HepG2 (cell line): ENCODE data around the gene ADGRG6. TPM values are rescaled to one million over a fixed set of nuclear protein-coding genes. Genes with fewer than 3 reads are reported as not detected.

Experiments
- FOSL2 ChIP-seq: sonication (generic); formaldehyde crosslinking; IDR thresholded peaks from 2 replicates; pipeline ENCODE4 v1.4.0; 2020; ENCODE audit warnings: missing genetic modification reagents
- FOXC1 ChIP-seq: sonication (generic); formaldehyde crosslinking; IDR thresholded peaks from 2 replicates; pipeline ENCODE4 v1.8.0; 2022; ENCODE audit warnings: mild to moderate bottlenecking, missing genetic modification reagents, borderline replicate concordance
- GABPB1 ChIP-seq: IDR thresholded peaks from 2 replicates; pipeline ENCODE4 v1.6.1; 2016; ENCODE audit warnings: mild to moderate bottlenecking, missing genetic modification reagents, moderate library complexity, missing compliant biosample characterization
- KDM2A ChIP-seq: sonication (generic); formaldehyde crosslinking; IDR thresholded peaks from 2 replicates; pipeline ENCODE4 v1.4.0; 2020; ENCODE audit warnings: low read depth, missing genetic modification reagents, borderline replicate concordance
- MYNN ChIP-seq: sonication (generic); formaldehyde crosslinking; IDR thresholded peaks from 2 replicates; pipeline ENCODE4 v1.4.0; 2020; ENCODE audit warnings: mild to moderate bottlenecking, low read depth, missing genetic modification reagents
- PRDM15 ChIP-seq: sonication (generic); formaldehyde crosslinking; IDR thresholded peaks from 2 replicates; pipeline ENCODE4 v1.4.0; 2020; ENCODE audit warnings: missing genetic modification reagents
- SALL1 ChIP-seq: sonication (generic); formaldehyde crosslinking; IDR thresholded peaks from 2 replicates; pipeline ENCODE4 v1.8.0; 2022; ENCODE audit warnings: mild to moderate bottlenecking, missing genetic modification reagents
- SATB2 ChIP-seq: sonication (generic); formaldehyde crosslinking; IDR thresholded peaks from 2 replicates; pipeline ENCODE4 v1.5.0; 2020; ENCODE audit warnings: missing genetic modification reagents
- TSC22D2 ChIP-seq: sonication (generic); formaldehyde crosslinking; IDR thresholded peaks from 2 replicates; pipeline ENCODE4 v1.5.1; 2020; ENCODE audit warnings: missing genetic modification reagents, mild to moderate bottlenecking, borderline replicate concordance
- ZMAT3 ChIP-seq: sonication (generic); formaldehyde crosslinking; conservative IDR thresholded peaks from 2 replicates; pipeline ENCODE4 v1.7.0; 2021; ENCODE audit warnings: missing genetic modification reagents
- ZNF12 ChIP-seq: sonication (generic); formaldehyde crosslinking; IDR thresholded peaks from 2 replicates; pipeline ENCODE4 v1.5.0; 2020; ENCODE audit warnings: missing genetic modification reagents
- ZNF614 ChIP-seq: IDR thresholded peaks from 2 replicates; pipeline ENCODE4 v1.6.1; 2018; ENCODE audit warnings: missing biosample characterization, missing genetic modification reagents, inconsistent platforms, borderline replicate concordance
- ZSCAN31 ChIP-seq: sonication (generic); formaldehyde crosslinking; IDR thresholded peaks from 2 replicates; pipeline ENCODE4 v1.5.0; 2020; ENCODE audit warnings: low read depth, mild to moderate bottlenecking, missing genetic modification reagents
- polyA plus RNA-seq, 8 experiments: library from polyadenylated mRNA; depleted of rRNA in 3 of 8; stranded (reverse) in 7 of 8; unstranded in 1 of 8; fragments of >200 nt; fragmentation: Illumina TruSeq in 4 of 8; extraction: Trizol in 4 of 8; gene quantifications; 2 replicates each; pipeline versions ENCODE4 v1.2.1 to v1.2.3, GENCODE V29; 2011 to 2016; ENCODE audit warnings: low read depth in 4 of 8, missing spikeins in 1 of 8, mixed read lengths in 1 of 8; ENCODE audit not compliant: insufficient read depth in 1 of 8
- total RNA-seq, 5 experiments: library from RNA; depleted of rRNA; stranded (reverse); fragments of >200 nt; fragmentation: Illumina TruSeq; extraction: Trizol; gene quantifications; 2 replicates each; pipeline ENCODE4 v1.2.3, GENCODE V29; 2016; ENCODE audit warnings: low read depth in 1 of 5
- TF ChIP-seq, protein P1 (sequence below): sonication (generic); formaldehyde crosslinking; IDR thresholded peaks from 2 replicates; pipeline ENCODE4 v1.4.0; 2020; ENCODE audit warnings: missing genetic modification reagents
- TF ChIP-seq, protein P2 (sequence below): sonication (generic); formaldehyde crosslinking; IDR thresholded peaks from 2 replicates; pipeline ENCODE4 v1.4.0; 2020; ENCODE audit warnings: missing genetic modification reagents

Gene ADGRG6
- total and polyA plus RNA-seq, 2 of the 13 experiments (the other 11 are each of a cell fraction or from before 2014, with no cell fraction given): 129 to 249 TPM

DNA sequence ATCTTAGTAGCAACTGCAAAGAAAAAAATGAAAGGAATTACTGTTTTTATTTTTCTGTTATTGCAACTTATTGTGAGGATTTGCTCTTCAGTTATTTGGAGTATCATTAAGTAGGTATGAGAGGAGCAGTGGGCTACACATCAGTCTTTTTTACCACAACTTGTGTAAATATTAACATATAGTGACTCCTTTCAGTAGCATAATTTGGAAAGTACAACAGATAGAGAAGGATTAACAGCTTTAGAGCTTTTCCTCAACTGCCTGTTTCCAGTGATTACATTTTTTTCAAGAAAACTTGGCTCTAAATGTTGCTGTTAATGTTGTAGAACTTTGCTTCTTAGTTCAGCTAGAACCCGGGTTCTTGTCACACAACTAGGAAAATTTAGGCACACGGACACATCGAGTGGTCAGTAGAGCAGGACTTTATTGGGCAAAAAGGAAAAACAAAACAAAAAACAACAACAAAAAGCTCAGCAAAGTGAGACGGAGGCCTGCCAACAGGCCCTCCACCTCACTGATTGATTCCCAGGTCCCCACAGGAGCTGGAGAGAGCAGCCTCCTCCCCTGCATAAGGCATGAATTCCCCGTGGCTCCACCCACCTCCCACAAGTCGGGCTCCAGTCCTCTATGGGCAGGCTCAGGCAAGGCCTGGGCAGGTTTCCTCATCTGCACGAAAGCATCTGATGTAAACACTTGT, 75.1 kb downstream of the ADGRG6 start (continued):
- peak; percentile 41; the same call in 1 of the 2 replicates for TF ChIP-seq TSC22D2 (CRISPR knock-in tag)
- TF ChIP-seq SATB2 (CRISPR knock-in tag): no peak
- peak; percentile 67; the same call in 1 of the 2 replicates for TF ChIP-seq KDM2A (CRISPR knock-in tag)
- TF ChIP-seq, protein P1, sequence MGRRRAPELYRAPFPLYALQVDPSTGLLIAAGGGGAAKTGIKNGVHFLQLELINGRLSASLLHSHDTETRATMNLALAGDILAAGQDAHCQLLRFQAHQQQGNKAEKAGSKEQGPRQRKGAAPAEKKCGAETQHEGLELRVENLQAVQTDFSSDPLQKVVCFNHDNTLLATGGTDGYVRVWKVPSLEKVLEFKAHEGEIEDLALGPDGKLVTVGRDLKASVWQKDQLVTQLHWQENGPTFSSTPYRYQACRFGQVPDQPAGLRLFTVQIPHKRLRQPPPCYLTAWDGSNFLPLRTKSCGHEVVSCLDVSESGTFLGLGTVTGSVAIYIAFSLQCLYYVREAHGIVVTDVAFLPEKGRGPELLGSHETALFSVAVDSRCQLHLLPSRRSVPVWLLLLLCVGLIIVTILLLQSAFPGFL (CRISPR knock-in tag): no peak
- TF ChIP-seq ZMAT3 (CRISPR knock-in tag): no peak
- TF ChIP-seq ZNF614 (CRISPR knock-in tag): no peak
- TF ChIP-seq PRDM15 (CRISPR knock-in tag): no peak
- TF ChIP-seq FOSL2 (CRISPR knock-in tag): peak; percentile 45; the same call in 1 of the 2 replicates
- TF ChIP-seq FOXC1 (CRISPR knock-in tag): no peak
- TF ChIP-seq GABPB1 (CRISPR knock-in tag): 0 out of 2 replicates have a peak, but pooled peaks have one; percentile 13
- no peak for TF ChIP-seq MYNN (CRISPR knock-in tag)
- 0 out of 2 replicates have a peak, but pooled peaks have one; percentile 37 for TF ChIP-seq ZNF12 (CRISPR knock-in tag)
- TF ChIP-seq, protein P2, sequence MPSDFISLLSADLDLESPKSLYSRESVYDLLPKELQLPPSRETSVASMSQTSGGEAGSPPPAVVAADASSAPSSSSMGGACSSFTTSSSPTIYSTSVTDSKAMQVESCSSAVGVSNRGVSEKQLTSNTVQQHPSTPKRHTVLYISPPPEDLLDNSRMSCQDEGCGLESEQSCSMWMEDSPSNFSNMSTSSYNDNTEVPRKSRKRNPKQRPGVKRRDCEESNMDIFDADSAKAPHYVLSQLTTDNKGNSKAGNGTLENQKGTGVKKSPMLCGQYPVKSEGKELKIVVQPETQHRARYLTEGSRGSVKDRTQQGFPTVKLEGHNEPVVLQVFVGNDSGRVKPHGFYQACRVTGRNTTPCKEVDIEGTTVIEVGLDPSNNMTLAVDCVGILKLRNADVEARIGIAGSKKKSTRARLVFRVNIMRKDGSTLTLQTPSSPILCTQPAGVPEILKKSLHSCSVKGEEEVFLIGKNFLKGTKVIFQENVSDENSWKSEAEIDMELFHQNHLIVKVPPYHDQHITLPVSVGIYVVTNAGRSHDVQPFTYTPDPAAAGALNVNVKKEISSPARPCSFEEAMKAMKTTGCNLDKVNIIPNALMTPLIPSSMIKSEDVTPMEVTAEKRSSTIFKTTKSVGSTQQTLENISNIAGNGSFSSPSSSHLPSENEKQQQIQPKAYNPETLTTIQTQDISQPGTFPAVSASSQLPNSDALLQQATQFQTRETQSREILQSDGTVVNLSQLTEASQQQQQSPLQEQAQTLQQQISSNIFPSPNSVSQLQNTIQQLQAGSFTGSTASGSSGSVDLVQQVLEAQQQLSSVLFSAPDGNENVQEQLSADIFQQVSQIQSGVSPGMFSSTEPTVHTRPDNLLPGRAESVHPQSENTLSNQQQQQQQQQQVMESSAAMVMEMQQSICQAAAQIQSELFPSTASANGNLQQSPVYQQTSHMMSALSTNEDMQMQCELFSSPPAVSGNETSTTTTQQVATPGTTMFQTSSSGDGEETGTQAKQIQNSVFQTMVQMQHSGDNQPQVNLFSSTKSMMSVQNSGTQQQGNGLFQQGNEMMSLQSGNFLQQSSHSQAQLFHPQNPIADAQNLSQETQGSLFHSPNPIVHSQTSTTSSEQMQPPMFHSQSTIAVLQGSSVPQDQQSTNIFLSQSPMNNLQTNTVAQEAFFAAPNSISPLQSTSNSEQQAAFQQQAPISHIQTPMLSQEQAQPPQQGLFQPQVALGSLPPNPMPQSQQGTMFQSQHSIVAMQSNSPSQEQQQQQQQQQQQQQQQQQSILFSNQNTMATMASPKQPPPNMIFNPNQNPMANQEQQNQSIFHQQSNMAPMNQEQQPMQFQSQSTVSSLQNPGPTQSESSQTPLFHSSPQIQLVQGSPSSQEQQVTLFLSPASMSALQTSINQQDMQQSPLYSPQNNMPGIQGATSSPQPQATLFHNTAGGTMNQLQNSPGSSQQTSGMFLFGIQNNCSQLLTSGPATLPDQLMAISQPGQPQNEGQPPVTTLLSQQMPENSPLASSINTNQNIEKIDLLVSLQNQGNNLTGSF (CRISPR knock-in tag): no peak
- TF ChIP-seq SALL1 (CRISPR knock-in tag): peak; percentile 83
- TF ChIP-seq ZSCAN31: no peak
